ENCODE results near the gene ADISSP.

DNA sequence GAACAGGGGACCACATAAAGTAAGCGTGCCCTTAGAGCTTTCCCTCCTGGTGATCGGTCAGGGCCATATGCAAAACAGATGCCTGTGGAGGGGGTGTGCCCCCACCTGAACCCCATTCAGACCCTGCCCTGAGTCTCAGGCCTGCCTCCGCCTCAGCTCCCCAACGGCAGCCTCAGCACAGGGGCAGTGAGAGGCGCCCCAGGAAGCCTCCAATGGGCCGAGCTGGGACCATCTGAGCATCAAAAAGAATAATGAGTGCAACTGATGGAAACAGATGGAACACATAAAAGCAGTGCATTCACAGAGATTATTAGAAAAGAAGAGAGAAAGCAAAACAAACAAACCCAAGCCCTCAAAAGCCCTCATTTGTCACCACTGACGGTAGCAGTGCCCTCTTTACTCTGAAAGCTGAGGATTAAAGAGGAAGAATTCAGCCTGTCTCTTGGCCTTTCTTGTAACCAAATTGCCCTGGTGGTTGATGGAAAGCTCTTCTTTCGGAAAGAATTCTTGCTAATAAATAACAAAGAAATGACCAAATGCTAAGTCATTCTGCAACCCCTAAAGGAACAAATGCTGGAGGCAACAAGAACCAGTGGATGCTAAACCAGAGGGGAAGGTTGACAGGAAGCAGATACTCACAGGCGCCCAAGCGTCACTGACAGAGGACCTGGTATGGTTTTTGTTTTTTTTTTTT lies 6.8 kb downstream of the ADISSP start:
- no peak for TF ChIP-seq SIN3A (IDR thresholded peaks at IDR 0.05; ENCODE audit: borderline replicate concordance, insufficient read depth, low read length)
- TF ChIP-seq TAF1 (IDR thresholded peaks at IDR 0.05; ENCODE audit: borderline replicate concordance, insufficient read depth, low read length) = no peak
- no peak for TF ChIP-seq POLR2AphosphoS5 (IDR thresholded peaks at IDR 0.05; ENCODE audit: low read depth, low read length)
